GM12875 (cell line): ENCODE data around the gene EGLN1.

Experiments used
- H3K4me3 ChIP-seq: one replicate; pipeline ENCODE4 v1.5.1; 2011; ENCODE audit warnings: low read depth, low read length, control low read depth
- TF ChIP-seq, protein P1 (sequence below): IDR thresholded peaks from 2 replicates; pipeline ENCODE4 v1.5.1; 2011; ENCODE audit warnings: low read depth, mild to moderate bottlenecking, control low read depth, inconsistent platforms, low read length, moderate library complexity, borderline replicate concordance; ENCODE audit not compliant: insufficient read depth

The EGLN1 gene

DNA sequence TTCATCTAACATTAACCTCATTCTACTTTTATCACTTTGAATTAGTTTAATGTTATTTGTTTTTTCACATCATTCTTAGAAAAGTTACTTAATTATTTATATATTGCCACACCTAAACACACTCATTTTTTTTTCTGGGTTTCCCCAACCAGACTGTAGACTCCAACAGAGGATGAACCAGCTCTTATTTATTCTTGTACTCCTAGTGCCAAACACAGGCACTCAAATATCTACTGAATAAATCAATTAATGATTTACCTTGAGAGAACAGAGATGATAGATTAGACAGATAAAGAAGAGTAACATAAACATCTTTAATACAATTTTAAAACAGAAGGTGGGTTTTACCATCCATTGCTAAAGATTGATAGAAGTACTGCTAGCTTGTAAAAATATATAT is 35.6 kb downstream of the EGLN1 start:
- TF ChIP-seq, protein P1, sequence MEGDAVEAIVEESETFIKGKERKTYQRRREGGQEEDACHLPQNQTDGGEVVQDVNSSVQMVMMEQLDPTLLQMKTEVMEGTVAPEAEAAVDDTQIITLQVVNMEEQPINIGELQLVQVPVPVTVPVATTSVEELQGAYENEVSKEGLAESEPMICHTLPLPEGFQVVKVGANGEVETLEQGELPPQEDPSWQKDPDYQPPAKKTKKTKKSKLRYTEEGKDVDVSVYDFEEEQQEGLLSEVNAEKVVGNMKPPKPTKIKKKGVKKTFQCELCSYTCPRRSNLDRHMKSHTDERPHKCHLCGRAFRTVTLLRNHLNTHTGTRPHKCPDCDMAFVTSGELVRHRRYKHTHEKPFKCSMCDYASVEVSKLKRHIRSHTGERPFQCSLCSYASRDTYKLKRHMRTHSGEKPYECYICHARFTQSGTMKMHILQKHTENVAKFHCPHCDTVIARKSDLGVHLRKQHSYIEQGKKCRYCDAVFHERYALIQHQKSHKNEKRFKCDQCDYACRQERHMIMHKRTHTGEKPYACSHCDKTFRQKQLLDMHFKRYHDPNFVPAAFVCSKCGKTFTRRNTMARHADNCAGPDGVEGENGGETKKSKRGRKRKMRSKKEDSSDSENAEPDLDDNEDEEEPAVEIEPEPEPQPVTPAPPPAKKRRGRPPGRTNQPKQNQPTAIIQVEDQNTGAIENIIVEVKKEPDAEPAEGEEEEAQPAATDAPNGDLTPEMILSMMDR = no peak

DNA sequence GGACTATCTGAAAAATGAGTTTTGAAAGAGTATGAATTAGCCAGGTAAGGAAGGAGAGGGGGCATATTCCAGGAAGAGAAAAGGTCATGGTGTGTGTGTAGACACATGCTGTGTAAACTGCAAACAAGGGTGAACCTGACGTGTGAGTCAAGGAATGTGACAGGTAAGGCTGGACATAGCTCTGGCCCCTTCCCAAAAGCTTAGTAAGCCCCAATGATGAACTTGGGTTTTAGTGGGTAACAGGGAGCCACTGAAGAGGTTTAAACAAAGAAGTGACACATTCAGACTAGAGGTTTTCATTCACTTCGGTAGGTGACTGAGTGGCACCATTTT is 36.7 kb downstream of the EGLN1 start:
- H3K4me3 ChIP-seq = no peak overlapping the region
- TF ChIP-seq, protein P1 = no peak

More for the DNA sequence above, 35.6 kb downstream of the EGLN1 start:
- H3K4me3 ChIP-seq = no peak overlapping the region

DNA sequence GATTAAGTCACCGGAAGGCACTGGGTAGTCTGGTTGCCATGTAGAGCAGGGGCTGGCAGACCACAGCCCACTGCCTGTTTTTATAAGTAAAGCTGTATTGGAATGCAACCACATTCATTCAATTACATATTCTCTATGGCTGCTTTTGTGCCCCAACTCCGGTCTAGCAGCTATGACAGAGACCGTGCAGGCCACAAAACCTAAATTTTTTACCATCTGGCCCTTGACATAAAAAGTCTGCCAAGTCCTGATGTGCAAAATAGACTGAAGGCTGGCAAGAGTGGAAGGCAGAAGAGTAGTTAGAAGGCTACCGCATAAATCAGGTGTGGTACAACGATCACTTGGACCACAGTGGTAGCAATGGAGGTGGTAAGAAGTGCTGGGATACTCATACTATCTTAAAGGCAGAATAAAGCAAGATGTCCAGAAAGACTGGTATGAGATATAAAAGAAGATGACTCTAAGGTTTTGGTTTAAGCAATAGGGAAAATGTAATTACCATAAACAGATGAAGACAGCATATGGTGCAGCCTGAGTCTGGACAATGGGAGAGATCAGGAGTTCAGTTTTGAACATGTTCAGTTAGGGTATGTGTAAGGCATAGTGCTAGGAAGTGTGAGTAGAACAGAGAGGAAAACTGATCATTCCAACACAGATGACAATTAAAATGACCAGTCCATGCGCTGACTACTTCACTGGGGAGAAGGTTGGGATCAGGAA is 37.2 kb downstream of the EGLN1 start:
- TF ChIP-seq, protein P1 = no peak
- no peak overlapping the region for H3K4me3 ChIP-seq

DNA sequence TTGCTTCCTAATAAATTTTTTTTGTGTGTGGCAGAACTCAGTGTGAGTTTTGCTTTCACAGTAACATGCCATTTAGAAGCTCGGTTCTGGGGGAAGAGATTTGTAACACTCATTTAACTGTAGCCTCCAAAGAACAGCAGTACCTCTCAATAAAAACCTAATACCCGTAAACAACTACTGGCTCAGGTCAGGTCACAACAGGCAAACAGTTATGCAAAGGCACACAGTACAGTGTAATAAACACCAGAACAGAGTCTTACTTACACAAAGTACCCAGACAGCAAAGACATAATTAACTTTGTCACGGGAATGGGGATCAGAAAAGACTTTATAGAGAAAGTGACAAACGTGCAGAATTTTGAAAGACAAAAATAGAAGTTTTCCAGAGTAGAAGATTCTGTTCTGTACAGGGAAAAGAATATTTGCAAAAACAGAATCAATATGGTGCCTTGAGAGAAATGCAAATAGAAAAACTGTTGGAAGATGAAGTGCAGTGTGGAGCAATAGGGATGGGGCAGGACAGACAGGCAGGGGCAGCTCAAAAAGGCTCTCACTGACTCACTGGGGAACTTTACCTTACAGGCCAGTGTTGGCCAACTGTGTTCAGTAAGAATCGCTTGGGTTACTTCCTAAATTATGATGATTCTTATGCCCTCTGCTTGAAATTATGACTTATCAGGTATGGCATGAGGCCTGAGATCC is 38.8 kb downstream of the EGLN1 start:
- no peak overlapping the region for H3K4me3 ChIP-seq
- TF ChIP-seq, protein P1 = no peak

DNA sequence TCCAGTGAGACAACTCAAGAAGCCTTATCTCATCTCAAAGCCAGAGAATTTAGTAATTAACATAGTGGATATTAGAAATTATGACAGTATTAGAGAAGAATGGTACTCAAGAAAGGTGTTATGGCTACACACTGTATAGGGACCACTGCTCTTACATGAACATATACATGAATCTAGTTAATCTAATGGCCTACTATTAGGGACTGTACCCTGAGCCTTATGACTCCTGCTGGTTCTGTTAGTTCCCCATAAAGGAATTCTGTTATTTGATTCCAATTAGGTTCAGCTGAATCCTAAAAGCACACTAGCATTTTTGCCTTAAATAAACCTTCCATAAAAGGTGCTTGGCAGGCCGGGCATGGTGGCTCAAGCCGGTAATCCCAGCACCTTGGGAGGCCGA is 39.7 kb downstream of the EGLN1 start:
- no peak overlapping the region for H3K4me3 ChIP-seq
- TF ChIP-seq, protein P1 = no peak

DNA sequence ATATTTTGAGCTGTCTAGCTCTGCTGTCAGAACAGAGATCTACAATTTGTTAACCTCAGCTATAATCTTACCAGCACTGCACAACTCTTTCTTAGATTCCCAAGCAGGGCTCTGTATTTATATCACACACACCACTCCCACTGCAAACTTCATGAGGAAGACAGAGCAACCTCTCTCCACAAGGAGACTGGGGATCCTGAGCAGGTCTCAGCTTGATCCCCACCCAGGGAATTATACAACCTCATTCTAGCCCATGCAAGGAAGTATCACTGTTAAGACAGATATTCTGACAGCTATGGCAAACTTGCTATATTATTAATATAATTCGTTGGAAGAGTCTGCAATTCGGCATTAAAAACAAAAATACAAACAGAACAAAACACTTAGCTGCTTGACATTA is 40.4 kb downstream of the EGLN1 start:
- TF ChIP-seq, protein P1 = no peak
- no peak overlapping the region for H3K4me3 ChIP-seq
